Hepatocyte (in vitro differentiated cells): ENCODE measurements around the gene SH3GL3.

Source experiments
- CTCF ChIP-seq: fragments of 200-600 bp; sonication (generic); IDR thresholded peaks from 2 replicates; pipeline ENCODE4 v1.5.1; 2016; ENCODE audit warnings: antibody characterized with exemption, mild to moderate bottlenecking; ENCODE audit not compliant: poor library complexity
- EZH2 ChIP-seq: fragments of 200-600 bp; sonication (generic); IDR thresholded peaks from 2 replicates; pipeline ENCODE4 v1.6.1; 2016; ENCODE audit warnings: antibody characterized with exemption, mild to moderate bottlenecking, borderline replicate concordance
- EZH2phosphoT487 ChIP-seq: fragments of 200-600 bp; sonication (generic); IDR thresholded peaks from one replicate; pipeline ENCODE4 v1.6.1; 2018; ENCODE audit warnings: antibody characterized with exemption, mild to moderate bottlenecking, low read depth, moderate library complexity; ENCODE audit not compliant: unreplicated experiment, severe bottlenecking

GRCh38 chr15:83653288-83653638 is 206.1 kb downstream of the SH3GL3 start:
- TF ChIP-seq CTCF: no peak
- no peak for TF ChIP-seq EZH2
- TF ChIP-seq EZH2phosphoT487: no peak
